ENCODE data around the gene C1RL. TPM values are rescaled to one million over a fixed set of nuclear protein-coding genes. Genes with fewer than 3 reads are reported as not detected.
A peak's percentile ranks its signal among the peaks of the same experiment; 100 is the strongest.

The C1RL gene
- total RNA-seq: 10 to 100 TPM in 3 of 9 donors, 1 to 10 TPM in 6; 5.4 to 27.1 (median 7.9) TPM
- polyA plus RNA-seq: 1 to 10 TPM; 7.9 to 9.8 TPM
- long read RNA-seq, donor 1, partial matches to known transcripts: 0 of 2 reads
- long read RNA-seq, donor 1, other reads (novel, unspliced or antisense): 1 of 2 reads
- long read RNA-seq, donor 2, partial matches to known transcripts: 0 of 5 reads
- long read RNA-seq, donor 2, other reads (novel, unspliced or antisense): 5 of 5 reads
- long read RNA-seq, donor 3, partial matches to known transcripts: 0 of 1 reads
- long read RNA-seq, donor 3, other reads (novel, unspliced or antisense): 1 of 1 reads

- H3K9me3 ChIP-seq: peaks cover 0 to 12% (median 5%) of the 10 kb centered on the region in 12 donors
- peak within 1 kb of the TSS; percentile 31 to 76 (median 60) for H3K4me3 ChIP-seq
- WGBS, 4 donors: 17 to 27% (median 20%) methylated on average over 21 to 23 of the region's 23 CpGs
- no peaks in the 10 kb centered on the region for H3K27me3 ChIP-seq
- intact Hi-C loops (cut with DNase I): loop anchor here in 9 of 10 donors (1.0 to 10.0 kb wide), 8 partner anchors 16 to 167 kb away; partner anchors contain the start of genes C1S (in 8 of the 9), C12orf57 (in 3 of the 9), RNU7-1 (in 2 of the 9) and C1R (in 1 of the 9)
- peaks cover 0 to 7% (median 0%) of the 10 kb centered on the region in 9 donors for H3K36me3 ChIP-seq
- H3K4me1 ChIP-seq: peaks cover 0 to 41% (median 10%) of the 10 kb centered on the region in 12 donors
- H3K27ac ChIP-seq: peak within 1 kb of the TSS; percentile 75 to 94 (median 91)
- DNase-seq (peak; percentile 86 to 94 (median 90)), ATAC-seq (peak; percentile 85 to 88 (median 86))
- TF ChIP-seq POLR2A (IDR thresholded peaks at IDR 0.05): peak in 1 of 2 donors; percentile 8
- peak; percentile 92 to 99 (median 97) for TF ChIP-seq CTCF (IDR thresholded peaks at IDR 0.05)
Measured at GRCh38 chr12:7108796-7109571, at the start of gene C1RL. C1RL (minus strand) TSS chr12:7109214; CDS start chr12:7109180, 34 bp downstream.

- 93 to 96% (median 94%) methylated on average over 17 of the region's 17 CpGs for WGBS, 4 donors
- intact Hi-C loops (cut with DNase I): no loop called here
- peaks cover 0 to 1% (median 0%) of the 10 kb centered on the region in 12 donors for H3K4me1 ChIP-seq
- H3K36me3 ChIP-seq: peaks cover 0 to 31% (median 0%) of the 10 kb centered on the region in 9 donors
- no peak overlapping the region for H3K4me3 ChIP-seq
- no peak for ATAC-seq
- H3K9me3 ChIP-seq: no peaks in the 10 kb centered on the region
- TF ChIP-seq POLR2A (IDR thresholded peaks at IDR 0.05): no peak
- TF ChIP-seq CTCF (IDR thresholded peaks at IDR 0.05): no peak
- H3K27ac ChIP-seq: no peak overlapping the region
- no peak for DNase-seq
- H3K27me3 ChIP-seq: peaks cover 0 to 2% (median 0%) of the 10 kb centered on the region in 9 donors
Measured at GRCh38 chr12:7157391-7157790, 48.4 kb upstream of the C1RL start.

GRCh38 chr12:7156259-7157197 lies 47.5 kb upstream of the C1RL start:
- Histone ChIP-seq H3K36me3 (peaks cover 0 to 39% (median 0%) of the 10 kb centered on the region in 9 donors), H3K4me1 (no peaks in the 10 kb centered on the region), H3K27ac (no peak overlapping the region), H3K4me3 (no peak overlapping the region), H3K27me3 (no peaks in the 10 kb centered on the region), H3K9me3 (no peaks in the 10 kb centered on the region)
- DNase-seq: no peak
- no peak for ATAC-seq
- 85 to 95% (median 90%) methylated on average over 17 to 24 of the region's 24 CpGs for WGBS, 4 donors
- TF ChIP-seq CTCF (IDR thresholded peaks at IDR 0.05): no peak
- no peak for TF ChIP-seq POLR2A (IDR thresholded peaks at IDR 0.05)
- intact Hi-C loops (cut with DNase I): no loop called here

Measured in heart left ventricle (tissue), 16 donors.